ENCODE measurements around the gene MARK3.
"Not testable (repeated sequence)": the region's sequence is repeated elsewhere in the genome, so short reads cannot be mapped to it uniquely, and the experiment has no call there.

- not testable (repeated sequence) for TF ChIP-seq CTCF (IDR thresholded peaks at IDR 0.05; ENCODE audit: insufficient read depth, low read depth, low read length); EZH2 (IDR thresholded peaks at IDR 0.05; ENCODE audit: insufficient read depth, low read length)
Observed at GRCh38 chr14:103357552-103357951, 27.7 kb upstream of the MARK3 start.
